Mammary microvascular endothelial cell (primary cell): Measurements from ENCODE around the gene CLC. TPM values are rescaled to one million over a fixed set of nuclear protein-coding genes. Genes with fewer than 3 reads are reported as not detected.

Source experiments
- total RNA-seq: library from RNA; depleted of rRNA; stranded (reverse); fragments of >200 nt; gene quantifications from 2 replicates; pipeline ENCODE4 v1.2.3, GENCODE V29; 2015

CLC gene
- not detected in 2 replicates for total RNA-seq

GRCh38 chr19:39737891-39738290 lies at the start of gene CLC:
CLC (minus strand) TSS chr19:39738029; CDS start chr19:39737952, 77 bp downstream.

DNA sequence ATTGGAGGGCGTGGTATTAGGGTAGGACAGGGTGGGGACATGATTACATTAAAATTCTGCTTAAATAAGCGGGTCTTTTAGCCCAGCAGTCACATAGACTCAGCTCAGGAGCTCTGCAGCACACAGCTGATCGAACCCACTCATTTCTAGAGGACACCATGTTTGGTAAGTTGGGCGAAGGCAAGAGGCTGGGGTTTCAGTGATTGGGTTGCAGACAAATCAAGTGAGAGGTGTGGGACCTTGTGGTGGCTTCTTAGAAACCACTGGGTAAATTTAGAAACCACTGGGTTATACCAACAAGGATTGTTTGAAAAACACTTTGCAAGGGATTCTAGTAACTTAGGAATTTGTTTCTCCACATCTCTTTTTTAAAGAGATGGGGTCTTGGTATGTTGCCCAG lies 40.9 kb upstream of the CLC start, which contains the start of gene LEUTX:
LEUTX (plus strand) TSS at position 92 of the 400 bp plus-strand sequence; CDS start at position 159, 67 bp downstream.

DNA sequence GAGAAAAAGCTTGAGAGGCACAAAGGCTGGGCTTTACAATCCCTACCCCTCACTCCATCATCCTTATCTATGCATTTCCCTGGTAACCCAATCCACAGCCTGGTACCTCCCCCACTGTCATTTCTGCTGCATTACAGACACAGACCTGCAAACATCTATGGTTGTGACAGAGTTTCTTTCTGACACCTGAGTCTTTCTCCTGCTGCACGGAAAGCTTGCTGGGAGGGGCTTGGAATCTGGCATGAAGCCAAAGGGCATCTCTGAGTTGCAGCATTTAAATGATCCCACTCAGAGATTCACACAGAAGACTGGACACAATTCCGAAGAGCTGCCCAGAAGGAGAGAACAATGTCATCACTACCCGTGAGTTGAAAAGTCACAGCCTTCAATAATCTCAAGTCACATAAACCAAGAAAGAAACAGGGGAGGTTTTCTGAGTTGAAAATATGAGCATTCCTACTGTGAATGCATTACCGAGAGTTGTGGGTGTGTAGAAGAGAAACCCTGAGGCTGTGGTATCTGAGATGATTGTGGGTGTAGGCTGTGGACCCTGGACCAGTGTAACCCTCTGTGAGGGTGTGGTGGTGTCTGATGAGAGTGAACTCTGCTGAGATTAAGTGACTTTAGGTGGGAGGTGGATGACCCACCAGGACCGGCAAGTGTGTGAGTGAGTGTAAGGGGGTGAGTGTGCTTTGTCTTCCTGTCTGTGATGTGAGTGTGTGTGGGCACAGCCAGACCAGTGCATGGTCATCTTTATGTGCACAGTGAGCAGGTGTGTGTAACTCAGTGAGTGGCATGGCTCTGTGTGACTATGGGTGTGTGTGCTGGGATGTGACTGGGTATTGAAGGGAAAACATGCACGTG lies 33.4 kb downstream of the CLC start, which contains the start of gene LGALS14:
LGALS14 (plus strand) TSS at position 301 of the 864 bp plus-strand sequence; CDS start at position 349, 48 bp downstream.

Other genes with a start within 250 kb of the CLC start
- 0.53 and 1.0 TPM in 2 replicates for gene DLL3, start 239.1 kb downstream of the CLC start, total RNA-seq
- gene SELENOV, start 222.9 kb downstream of the CLC start, total RNA-seq, result not detected in 2 replicates
- 3.1 and 3.9 TPM in 2 replicates for gene EID2B, start 205.2 kb downstream of the CLC start, total RNA-seq
- 11.6 and 13.0 TPM in 2 replicates for gene EID2, start 197.9 kb downstream of the CLC start, total RNA-seq
- not detected in 2 replicates for gene LGALS13, start 135.5 kb downstream of the CLC start, total RNA-seq
- gene LGALS16, start 82.1 kb downstream of the CLC start, total RNA-seq, result not detected in 2 replicates
- not detected in 2 replicates for gene LGALS14, start 33.5 kb downstream of the CLC start, total RNA-seq
- not detected in 2 replicates for gene LEUTX, start 40.8 kb upstream of the CLC start, total RNA-seq
- gene DYRK1B, start 96.1 kb upstream of the CLC start, total RNA-seq, result 11.7 and 16.8 TPM in 2 replicates
- 163 and 170 TPM in 2 replicates for gene FBL, start 108.3 kb upstream of the CLC start, total RNA-seq
- gene FCGBP, start 196.6 kb upstream of the CLC start, total RNA-seq, result not detected in 2 replicates
- 136 and 151 TPM in 2 replicates for gene PSMC4, start 233.1 kb upstream of the CLC start, total RNA-seq